A549 (cell line): Measurements from ENCODE around the gene DCUN1D5. TPM values are rescaled to one million over a fixed set of nuclear protein-coding genes. Genes with fewer than 3 reads are reported as not detected.

Experiments
- ATAC-seq, 2 experiments: fragments of 200-7000 bp in 1 of 2; fragments of >200 bp in 1 of 2; cut with Nextera tagmentation in 1 of 2; cut with Tn5 transposase in 1 of 2; 3 replicates each; pipeline versions ENCODE4 v1.8.0 to v1.9.1; 2018 to 2020; ENCODE audit warnings: mild to moderate bottlenecking in 1 of 2, moderate library complexity in 1 of 2
- CTCF ChIA-PET: fragments of 300-600 bp; sonication (Branson Sonifier 250); formaldehyde crosslinking; extraction: SDS; loops from one replicate; lab custom pipeline; 2021; ENCODE audit warnings: antibody characterized with exemption, inconsistent platforms; lab: Yijun Ruan, JAX
- POLR2A ChIA-PET: fragments of 350-600 bp; formaldehyde crosslinking; extraction: SDS; loops from one replicate; lab custom pipeline; 2021; ENCODE audit warnings: antibody characterized with exemption, inconsistent platforms; lab: Yijun Ruan, JAX
- DNase-seq, 2 experiments: peaks; one replicate each; pipeline versions ENCODE4 v3.0.0 to v3.0.0-alpha.2; 2011 to 2016; ENCODE audit warnings: low read depth in 1 of 2, low spot score in 1 of 2
- FAIRE-seq: peaks from 2 replicates; lab custom pipeline; 2011; peaks lifted over from hg19 to GRCh38; lab: Jason Lieb, UNC
- H3K27ac ChIP-seq, 2 experiments: fragments of >200 bp; sonication (Bioruptor Twin); formaldehyde crosslinking; 3 replicates each; pipeline ENCODE4 v1.5.1; 2016 to 2017
- H3K4me1 ChIP-seq: fragments of >200 bp; sonication (Bioruptor Twin); formaldehyde crosslinking; 3 replicates; pipeline ENCODE4 v1.6.1; 2016
- H3K4me2 ChIP-seq: fragments of >200 bp; sonication (Bioruptor Twin); formaldehyde crosslinking; 3 replicates; pipeline ENCODE4 v1.6.1; 2016
- H3K4me3 ChIP-seq: fragments of >200 bp; sonication (Bioruptor Twin); formaldehyde crosslinking; 3 replicates; pipeline ENCODE4 v1.5.1; 2016
- H3K9me3 ChIP-seq: fragments of >200 bp; sonication (Bioruptor Twin); formaldehyde crosslinking; 3 replicates; pipeline ENCODE4 v1.6.1; 2016
- CHD2 ChIP-seq: fragments of 150-350 bp; IDR thresholded peaks from 2 replicates; pipeline ENCODE4 v1.6.1; 2014; ENCODE audit warnings: low read length; ENCODE audit not compliant: partially characterized antibody
- EHF ChIP-seq: fragments of 250-450 bp; sonication (Bioruptor Pico); IDR thresholded peaks from 2 replicates; pipeline ENCODE4 v1.5.0; 2020; ENCODE audit warnings: mild to moderate bottlenecking
- ELK1 ChIP-seq: fragments of 150-350 bp; IDR thresholded peaks from 2 replicates; pipeline ENCODE4 v1.6.1; 2014; ENCODE audit warnings: low read depth, mild to moderate bottlenecking, low read length
- EP300 ChIP-seq, 2 experiments: fragments of >200 bp; sonication (Bioruptor Twin); formaldehyde crosslinking; IDR thresholded peaks; 2 replicates in 1 of 2; 3 replicates in 1 of 2; pipeline ENCODE4 v1.6.1; 2016 to 2017
- ESRRA ChIP-seq: fragments of 150-350 bp; IDR thresholded peaks from 2 replicates; pipeline ENCODE4 v1.6.1; 2014; ENCODE audit warnings: mild to moderate bottlenecking, low read length, borderline replicate concordance
- FOSB ChIP-seq: fragments of 250-450 bp; sonication (Bioruptor Pico); IDR thresholded peaks from 2 replicates; pipeline ENCODE4 v1.5.0; 2020; ENCODE audit warnings: mild to moderate bottlenecking, moderate library complexity
- FOXS1 ChIP-seq: fragments of 250-450 bp; sonication (Bioruptor Pico); IDR thresholded peaks from 2 replicates; pipeline ENCODE4 v1.5.0; 2020; ENCODE audit warnings: mild to moderate bottlenecking, moderate library complexity
- HMGXB4 ChIP-seq: fragments of 250-450 bp; sonication (Bioruptor Pico); IDR thresholded peaks from 2 replicates; pipeline ENCODE4 v1.5.0; 2021; ENCODE audit warnings: mild to moderate bottlenecking, moderate library complexity, borderline replicate concordance
- HOXA7 ChIP-seq: fragments of 250-450 bp; sonication (Bioruptor Pico); IDR thresholded peaks from 2 replicates; pipeline ENCODE4 v1.5.0; 2020; ENCODE audit warnings: mild to moderate bottlenecking, moderate library complexity
- JUN ChIP-seq, 2 experiments: fragments of >200 bp; sonication (Bioruptor Twin); formaldehyde crosslinking; IDR thresholded peaks; 2 replicates in 1 of 2; 3 replicates in 1 of 2; pipeline ENCODE4 v1.6.1; 2016 to 2017
- JUNB ChIP-seq: fragments of >200 bp; sonication (Bioruptor Twin); formaldehyde crosslinking; IDR thresholded peaks from 2 replicates; pipeline ENCODE4 v1.6.1; 2016
- MAX ChIP-seq: IDR thresholded peaks from 2 replicates; pipeline ENCODE4 v1.6.1; 2012
- NFE2L2 ChIP-seq: fragments of 150-350 bp; conservative IDR thresholded peaks from 2 replicates; pipeline ENCODE4 v1.6.1; 2014; ENCODE audit warnings: low read length
- NPAS2 ChIP-seq: fragments of 250-450 bp; sonication (Bioruptor Pico); IDR thresholded peaks from 2 replicates; pipeline ENCODE4 v1.8.0; 2022; ENCODE audit warnings: mild to moderate bottlenecking, moderate library complexity, borderline replicate concordance
- NR3C1 ChIP-seq: fragments of >200 bp; sonication (Bioruptor Twin); formaldehyde crosslinking; IDR thresholded peaks from 3 replicates; pipeline ENCODE4 v1.6.1; 2017
- PBX3 ChIP-seq: IDR thresholded peaks from 2 replicates; pipeline ENCODE4 v1.6.1; 2012
- PHF8 ChIP-seq: fragments of 200-600 bp; sonication (generic); IDR thresholded peaks from 2 replicates; pipeline ENCODE4 v1.6.1; 2016; ENCODE audit warnings: low read depth, mild to moderate bottlenecking, antibody characterized with exemption, moderate library complexity, borderline replicate concordance
- POLR2A ChIP-seq: IDR thresholded peaks from 2 replicates; pipeline ENCODE4 v1.6.1; 2012; ENCODE audit warnings: mild to moderate bottlenecking, low read length
- POLR2AphosphoS2 ChIP-seq: conservative IDR thresholded peaks from 2 replicates; pipeline ENCODE4 v1.6.1; 2012; ENCODE audit warnings: low read length, improper control_type of control experiment, inconsistent platforms
- RARB ChIP-seq: fragments of 250-450 bp; sonication (Bioruptor Pico); IDR thresholded peaks from 2 replicates; pipeline ENCODE4 v1.8.0; 2021; ENCODE audit warnings: mild to moderate bottlenecking, moderate library complexity
- RFX5 ChIP-seq: fragments of 450-650 bp; IDR thresholded peaks from 2 replicates; pipeline ENCODE4 v1.7.1; 2014; ENCODE audit warnings: antibody characterized with exemption, mild to moderate bottlenecking, moderate library complexity
- TFCP2L1 ChIP-seq: fragments of 250-450 bp; sonication (Bioruptor Pico); IDR thresholded peaks from 2 replicates; pipeline ENCODE4 v1.5.0; 2021; ENCODE audit warnings: mild to moderate bottlenecking
- USF2 ChIP-seq: fragments of 450-650 bp; IDR thresholded peaks from 2 replicates; pipeline ENCODE4 v1.6.1; 2014; ENCODE audit warnings: antibody characterized with exemption
- ZNF302 ChIP-seq: fragments of 250-450 bp; sonication (Bioruptor Pico); IDR thresholded peaks from 2 replicates; pipeline ENCODE4 v1.9.0; 2021; ENCODE audit warnings: inconsistent platforms, mild to moderate bottlenecking, moderate library complexity
- ZSCAN20 ChIP-seq: fragments of 250-450 bp; sonication (Bioruptor Pico); IDR thresholded peaks from 2 replicates; pipeline ENCODE4 v1.8.0; 2022; ENCODE audit warnings: mild to moderate bottlenecking, moderate library complexity
- polyA plus RNA-seq, 4 experiments: library from polyadenylated mRNA; depleted of rRNA in 3 of 4; stranded (reverse); fragments of >200 nt; fragmentation: RNase III in 1 of 4; extraction: RNeasy Plus Mini Kit Qiagen cat#74134 plus additional on column Dnase treatment in 1 of 4; gene quantifications; 2 replicates in 3 of 4; 3 replicates in 1 of 4; pipeline ENCODE4 v1.2.3, GENCODE V29; 2011 to 2017

The DCUN1D5 gene
- polyA plus RNA-seq, 2 of the 4 experiments (the other 2 are of a cell fraction), result 48.9 to 78.0 TPM

- POLR2A ChIA-PET, result no interaction called here
- FAIRE-seq, result no peak
- H3K4me2 ChIP-seq, result no peak overlapping the region
- H3K9me3 ChIP-seq, result no peaks in the 10 kb centered on the region
- no peak for DNase-seq
- no peak overlapping the region for H3K4me3 ChIP-seq
- H3K4me1 ChIP-seq, result no peaks in the 10 kb centered on the region
- no peak for TF ChIP-seq EHF (CRISPR knock-in tag)
- TF ChIP-seq ZSCAN20 (CRISPR knock-in tag), result no peak
- TF ChIP-seq ESRRA, result no peak
- no peak for TF ChIP-seq MAX
- no peak for TF ChIP-seq JUNB
- TF ChIP-seq NR3C1, result no peak
- TF ChIP-seq POLR2AphosphoS2, result no peak
- no peak for TF ChIP-seq USF2
- no peak for TF ChIP-seq NFE2L2
- no peak for TF ChIP-seq POLR2A
- TF ChIP-seq EP300 (IDR thresholded peaks at IDR 0.05), result no peak
- no peak for TF ChIP-seq TFCP2L1 (CRISPR knock-in tag)
- TF ChIP-seq PHF8, result no peak
- TF ChIP-seq JUN (IDR thresholded peaks at IDR 0.05), result no peak
- TF ChIP-seq FOXS1, result no peak
- TF ChIP-seq HMGXB4, result no peak
- no peak for TF ChIP-seq HOXA7 (CRISPR knock-in tag)
- no peak for TF ChIP-seq RFX5
- TF ChIP-seq, all 56 proteins: peak for 0
- no peak for ATAC-seq
- no peak overlapping the region for H3K27ac ChIP-seq
- CTCF ChIA-PET, result no interaction called here
Measured at GRCh38 chr11:103071008-103071407, 21.0 kb downstream of the DCUN1D5 start.

GRCh38 chr11:103070142-103070541 is 21.8 kb downstream of the DCUN1D5 start:
- Histone ChIP-seq H3K4me1 (no peaks in the 10 kb centered on the region), H3K9me3 (no peaks in the 10 kb centered on the region), H3K27ac (no peak overlapping the region), H3K4me3 (no peak overlapping the region), H3K4me2 (no peak overlapping the region)
- ChIA-PET POLR2A (no interaction called here), CTCF (no interaction called here)
- ATAC-seq (no peak), FAIRE-seq (no peak), DNase-seq (no peak)
- TF ChIP-seq CHD2 (no peak), ZNF302 (CRISPR knock-in tag) (no peak), NPAS2 (CRISPR knock-in tag) (no peak), RARB (no peak), FOSB (CRISPR knock-in tag) (no peak), PBX3 (no peak), POLR2AphosphoS2 (no peak), ELK1 (no peak)
- TF ChIP-seq, all 56 proteins: peak for 0
